ENCODE results near the gene ZMYM2. TPM values are rescaled to one million over a fixed set of nuclear protein-coding genes. Genes with fewer than 3 reads are reported as not detected.

The ZMYM2 gene
- total and polyA plus RNA-seq, 2 experiments from 2014 or later = 87.9 to 159 TPM

DNA sequence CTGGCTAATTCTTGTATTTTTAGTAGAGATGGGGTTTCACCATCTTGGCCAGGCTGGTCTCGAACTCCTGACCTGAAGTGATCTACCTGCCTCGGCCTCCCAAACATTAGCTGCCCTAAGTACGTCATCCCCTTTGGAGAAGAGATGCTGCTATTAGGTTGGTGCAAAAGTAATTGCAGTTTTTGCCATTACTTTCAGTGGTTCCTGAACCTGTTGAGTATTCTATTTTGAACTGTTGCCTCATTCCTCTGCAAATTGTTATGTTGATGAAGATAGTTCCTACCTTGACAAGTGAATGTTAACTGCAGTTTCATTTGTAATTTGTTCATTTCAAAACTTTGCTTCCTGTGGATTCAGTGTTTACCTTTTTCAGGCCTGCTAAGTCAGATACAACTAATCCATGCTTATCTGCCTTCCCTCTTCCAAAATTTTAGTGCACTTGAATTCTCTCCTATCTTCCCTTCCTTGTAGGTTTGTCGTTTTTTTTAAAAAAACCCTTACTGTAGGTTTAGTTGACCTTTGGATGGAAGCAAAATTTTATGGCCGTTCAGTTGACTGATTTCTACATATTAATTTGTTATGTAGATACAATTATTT lies 24.0 kb downstream of the ZMYM2 start:
- ATAC-seq (no peak), DNase-seq (ENCODE audit: low spot score) (peak; percentile 22)
- H3K4me3 Mint-ChIP-seq = no peak overlapping the region
- H3K27me3 ChIP-seq (ENCODE audit: insufficient read depth) = no peaks in the 10 kb centered on the region
- H3K27ac Mint-ChIP-seq = no peak overlapping the region
- no peak overlapping the region for H2AFZ ChIP-seq
- H3F3A ChIP-seq (replicated peaks; ENCODE audit: low read depth) = no peaks in the 10 kb centered on the region
- peaks cover 50% of the 10 kb centered on the region for H3K36me3 Mint-ChIP-seq (ENCODE audit: low read depth)
- peaks cover 47% of the 10 kb centered on the region for H3K4me1 Mint-ChIP-seq
- H3K79me2 ChIP-seq (replicated peaks; ENCODE audit: insufficient read depth) = peaks cover 100% of the 10 kb centered on the region
- peaks cover 8% of the 10 kb centered on the region; the same call in 1 of the 2 replicates for H3K36me3 ChIP-seq (ENCODE audit: insufficient read depth)
- H3K27me3 Mint-ChIP-seq (ENCODE audit: insufficient read depth, low read depth, poor library complexity) = peaks cover 3% of the 10 kb centered on the region
- 0 out of 2 replicates have a peak overlapping the region, but pooled peaks have one; percentile 44 for H3K4me2 ChIP-seq
- H3K9me3 Mint-ChIP-seq = peaks cover 3% of the 10 kb centered on the region; the same call in 1 of the 3 replicates
- no peak overlapping the region for H3K4me3 ChIP-seq
- peak overlapping the region; percentile 65; the same call in 1 of the 2 replicates for H3K27ac ChIP-seq (ENCODE audit: low read depth)
- no peaks in the 10 kb centered on the region for H3K9me2 ChIP-seq (ENCODE audit: insufficient read depth)
- TF ChIP-seq JUNB (IDR thresholded peaks at IDR 0.05; ENCODE audit: unreplicated experiment) = no peak
- no peak for TF ChIP-seq ZNF331 (CRISPR knock-in tag; IDR thresholded peaks at IDR 0.05; ENCODE audit: low read depth)
- TF ChIP-seq STAT1 (IDR thresholded peaks at IDR 0.05; ENCODE audit: unreplicated experiment) = no peak
- TF ChIP-seq EZH2phosphoT487 (IDR thresholded peaks at IDR 0.05; ENCODE audit: unreplicated experiment) = no peak
- TF ChIP-seq, protein P1, sequence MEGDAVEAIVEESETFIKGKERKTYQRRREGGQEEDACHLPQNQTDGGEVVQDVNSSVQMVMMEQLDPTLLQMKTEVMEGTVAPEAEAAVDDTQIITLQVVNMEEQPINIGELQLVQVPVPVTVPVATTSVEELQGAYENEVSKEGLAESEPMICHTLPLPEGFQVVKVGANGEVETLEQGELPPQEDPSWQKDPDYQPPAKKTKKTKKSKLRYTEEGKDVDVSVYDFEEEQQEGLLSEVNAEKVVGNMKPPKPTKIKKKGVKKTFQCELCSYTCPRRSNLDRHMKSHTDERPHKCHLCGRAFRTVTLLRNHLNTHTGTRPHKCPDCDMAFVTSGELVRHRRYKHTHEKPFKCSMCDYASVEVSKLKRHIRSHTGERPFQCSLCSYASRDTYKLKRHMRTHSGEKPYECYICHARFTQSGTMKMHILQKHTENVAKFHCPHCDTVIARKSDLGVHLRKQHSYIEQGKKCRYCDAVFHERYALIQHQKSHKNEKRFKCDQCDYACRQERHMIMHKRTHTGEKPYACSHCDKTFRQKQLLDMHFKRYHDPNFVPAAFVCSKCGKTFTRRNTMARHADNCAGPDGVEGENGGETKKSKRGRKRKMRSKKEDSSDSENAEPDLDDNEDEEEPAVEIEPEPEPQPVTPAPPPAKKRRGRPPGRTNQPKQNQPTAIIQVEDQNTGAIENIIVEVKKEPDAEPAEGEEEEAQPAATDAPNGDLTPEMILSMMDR (conservative IDR thresholded peaks at IDR 0.05; ENCODE audit: low read depth in 2 of 2) = no peak
- TF ChIP-seq, protein P2, sequence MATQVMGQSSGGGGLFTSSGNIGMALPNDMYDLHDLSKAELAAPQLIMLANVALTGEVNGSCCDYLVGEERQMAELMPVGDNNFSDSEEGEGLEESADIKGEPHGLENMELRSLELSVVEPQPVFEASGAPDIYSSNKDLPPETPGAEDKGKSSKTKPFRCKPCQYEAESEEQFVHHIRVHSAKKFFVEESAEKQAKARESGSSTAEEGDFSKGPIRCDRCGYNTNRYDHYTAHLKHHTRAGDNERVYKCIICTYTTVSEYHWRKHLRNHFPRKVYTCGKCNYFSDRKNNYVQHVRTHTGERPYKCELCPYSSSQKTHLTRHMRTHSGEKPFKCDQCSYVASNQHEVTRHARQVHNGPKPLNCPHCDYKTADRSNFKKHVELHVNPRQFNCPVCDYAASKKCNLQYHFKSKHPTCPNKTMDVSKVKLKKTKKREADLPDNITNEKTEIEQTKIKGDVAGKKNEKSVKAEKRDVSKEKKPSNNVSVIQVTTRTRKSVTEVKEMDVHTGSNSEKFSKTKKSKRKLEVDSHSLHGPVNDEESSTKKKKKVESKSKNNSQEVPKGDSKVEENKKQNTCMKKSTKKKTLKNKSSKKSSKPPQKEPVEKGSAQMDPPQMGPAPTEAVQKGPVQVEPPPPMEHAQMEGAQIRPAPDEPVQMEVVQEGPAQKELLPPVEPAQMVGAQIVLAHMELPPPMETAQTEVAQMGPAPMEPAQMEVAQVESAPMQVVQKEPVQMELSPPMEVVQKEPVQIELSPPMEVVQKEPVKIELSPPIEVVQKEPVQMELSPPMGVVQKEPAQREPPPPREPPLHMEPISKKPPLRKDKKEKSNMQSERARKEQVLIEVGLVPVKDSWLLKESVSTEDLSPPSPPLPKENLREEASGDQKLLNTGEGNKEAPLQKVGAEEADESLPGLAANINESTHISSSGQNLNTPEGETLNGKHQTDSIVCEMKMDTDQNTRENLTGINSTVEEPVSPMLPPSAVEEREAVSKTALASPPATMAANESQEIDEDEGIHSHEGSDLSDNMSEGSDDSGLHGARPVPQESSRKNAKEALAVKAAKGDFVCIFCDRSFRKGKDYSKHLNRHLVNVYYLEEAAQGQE (IDR thresholded peaks at IDR 0.05; ENCODE audit: unreplicated experiment) = no peak
- no peak for TF ChIP-seq NANOG (IDR thresholded peaks at IDR 0.05; ENCODE audit: borderline replicate concordance)
- no peak for TF ChIP-seq CREB1 (CRISPR knock-in tag; IDR thresholded peaks at IDR 0.05; ENCODE audit: low read depth)
- TF ChIP-seq, protein P3, sequence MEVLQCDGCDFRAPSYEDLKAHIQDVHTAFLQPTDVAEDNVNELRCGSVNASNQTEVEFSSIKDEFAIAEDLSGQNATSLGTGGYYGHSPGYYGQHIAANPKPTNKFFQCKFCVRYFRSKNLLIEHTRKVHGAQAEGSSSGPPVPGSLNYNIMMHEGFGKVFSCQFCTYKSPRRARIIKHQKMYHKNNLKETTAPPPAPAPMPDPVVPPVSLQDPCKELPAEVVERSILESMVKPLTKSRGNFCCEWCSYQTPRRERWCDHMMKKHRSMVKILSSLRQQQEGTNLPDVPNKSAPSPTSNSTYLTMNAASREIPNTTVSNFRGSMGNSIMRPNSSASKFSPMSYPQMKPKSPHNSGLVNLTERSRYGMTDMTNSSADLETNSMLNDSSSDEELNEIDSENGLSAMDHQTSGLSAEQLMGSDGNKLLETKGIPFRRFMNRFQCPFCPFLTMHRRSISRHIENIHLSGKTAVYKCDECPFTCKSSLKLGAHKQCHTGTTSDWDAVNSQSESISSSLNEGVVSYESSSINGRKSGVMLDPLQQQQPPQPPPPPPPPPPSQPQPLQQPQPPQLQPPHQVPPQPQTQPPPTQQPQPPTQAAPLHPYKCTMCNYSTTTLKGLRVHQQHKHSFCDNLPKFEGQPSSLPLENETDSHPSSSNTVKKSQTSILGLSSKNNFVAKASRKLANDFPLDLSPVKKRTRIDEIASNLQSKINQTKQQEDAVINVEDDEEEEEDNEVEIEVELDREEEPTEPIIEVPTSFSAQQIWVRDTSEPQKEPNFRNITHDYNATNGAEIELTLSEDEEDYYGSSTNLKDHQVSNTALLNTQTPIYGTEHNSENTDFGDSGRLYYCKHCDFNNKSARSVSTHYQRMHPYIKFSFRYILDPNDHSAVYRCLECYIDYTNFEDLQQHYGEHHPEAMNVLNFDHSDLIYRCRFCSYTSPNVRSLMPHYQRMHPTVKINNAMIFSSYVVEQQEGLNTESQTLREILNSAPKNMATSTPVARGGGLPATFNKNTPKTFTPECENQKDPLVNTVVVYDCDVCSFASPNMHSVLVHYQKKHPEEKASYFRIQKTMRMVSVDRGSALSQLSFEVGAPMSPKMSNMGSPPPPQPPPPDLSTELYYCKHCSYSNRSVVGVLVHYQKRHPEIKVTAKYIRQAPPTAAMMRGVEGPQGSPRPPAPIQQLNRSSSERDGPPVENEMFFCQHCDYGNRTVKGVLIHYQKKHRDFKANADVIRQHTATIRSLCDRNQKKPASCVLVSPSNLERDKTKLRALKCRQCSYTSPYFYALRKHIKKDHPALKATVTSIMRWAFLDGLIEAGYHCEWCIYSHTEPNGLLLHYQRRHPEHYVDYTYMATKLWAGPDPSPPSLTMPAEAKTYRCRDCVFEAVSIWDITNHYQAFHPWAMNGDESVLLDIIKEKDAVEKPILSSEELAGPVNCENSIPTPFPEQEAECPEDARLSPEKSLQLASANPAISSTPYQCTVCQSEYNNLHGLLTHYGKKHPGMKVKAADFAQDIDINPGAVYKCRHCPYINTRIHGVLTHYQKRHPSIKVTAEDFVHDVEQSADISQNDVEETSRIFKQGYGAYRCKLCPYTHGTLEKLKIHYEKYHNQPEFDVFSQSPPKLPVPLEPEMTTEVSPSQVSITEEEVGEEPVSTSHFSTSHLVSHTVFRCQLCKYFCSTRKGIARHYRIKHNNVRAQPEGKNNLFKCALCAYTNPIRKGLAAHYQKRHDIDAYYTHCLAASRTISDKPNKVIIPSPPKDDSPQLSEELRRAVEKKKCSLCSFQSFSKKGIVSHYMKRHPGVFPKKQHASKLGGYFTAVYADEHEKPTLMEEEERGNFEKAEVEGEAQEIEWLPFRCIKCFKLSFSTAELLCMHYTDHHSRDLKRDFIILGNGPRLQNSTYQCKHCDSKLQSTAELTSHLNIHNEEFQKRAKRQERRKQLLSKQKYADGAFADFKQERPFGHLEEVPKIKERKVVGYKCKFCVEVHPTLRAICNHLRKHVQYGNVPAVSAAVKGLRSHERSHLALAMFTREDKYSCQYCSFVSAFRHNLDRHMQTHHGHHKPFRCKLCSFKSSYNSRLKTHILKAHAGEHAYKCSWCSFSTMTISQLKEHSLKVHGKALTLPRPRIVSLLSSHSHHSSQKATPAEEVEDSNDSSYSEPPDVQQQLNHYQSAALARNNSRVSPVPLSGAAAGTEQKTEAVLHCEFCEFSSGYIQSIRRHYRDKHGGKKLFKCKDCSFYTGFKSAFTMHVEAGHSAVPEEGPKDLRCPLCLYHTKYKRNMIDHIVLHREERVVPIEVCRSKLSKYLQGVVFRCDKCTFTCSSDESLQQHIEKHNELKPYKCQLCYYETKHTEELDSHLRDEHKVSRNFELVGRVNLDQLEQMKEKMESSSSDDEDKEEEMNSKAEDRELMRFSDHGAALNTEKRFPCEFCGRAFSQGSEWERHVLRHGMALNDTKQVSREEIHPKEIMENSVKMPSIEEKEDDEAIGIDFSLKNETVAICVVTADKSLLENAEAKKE (CRISPR knock-in tag; IDR thresholded peaks at IDR 0.05) = no peak
- TF ChIP-seq, protein P4, sequence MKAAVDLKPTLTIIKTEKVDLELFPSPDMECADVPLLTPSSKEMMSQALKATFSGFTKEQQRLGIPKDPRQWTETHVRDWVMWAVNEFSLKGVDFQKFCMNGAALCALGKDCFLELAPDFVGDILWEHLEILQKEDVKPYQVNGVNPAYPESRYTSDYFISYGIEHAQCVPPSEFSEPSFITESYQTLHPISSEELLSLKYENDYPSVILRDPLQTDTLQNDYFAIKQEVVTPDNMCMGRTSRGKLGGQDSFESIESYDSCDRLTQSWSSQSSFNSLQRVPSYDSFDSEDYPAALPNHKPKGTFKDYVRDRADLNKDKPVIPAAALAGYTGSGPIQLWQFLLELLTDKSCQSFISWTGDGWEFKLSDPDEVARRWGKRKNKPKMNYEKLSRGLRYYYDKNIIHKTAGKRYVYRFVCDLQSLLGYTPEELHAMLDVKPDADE (IDR thresholded peaks at IDR 0.05) = no peak
- TF ChIP-seq POLR2AphosphoS5 (IDR thresholded peaks at IDR 0.05; ENCODE audit: low read depth) = no peak
- TF ChIP-seq EZH2 (IDR thresholded peaks at IDR 0.05; ENCODE audit: low read depth, unreplicated experiment) = no peak
- no peak for TF ChIP-seq ZNF114 (CRISPR knock-in tag; IDR thresholded peaks at IDR 0.05)
- peaks cover 91% of the 10 kb centered on the region for H4K20me1 ChIP-seq (replicated peaks; ENCODE audit: insufficient read depth)
- H3K4me1 ChIP-seq (ENCODE audit: insufficient read depth) = peaks cover 34% of the 10 kb centered on the region

All from GM23338 (cell line).